ENCODE data around the gene KLF12.

- TF ChIP-seq CTCF (IDR thresholded peaks at IDR 0.05): no peak
- TF ChIP-seq EZH2phosphoT487 (IDR thresholded peaks at IDR 0.05): no peak
- no peak for TF ChIP-seq EZH2 (IDR thresholded peaks at IDR 0.05)
These were observed 11.2 kb upstream of the KLF12 start for GRCh38 chr13:74145249-74145975.
